ENCODE data around the gene ELOVL7. TPM values are rescaled to one million over a fixed set of nuclear protein-coding genes. Genes with fewer than 3 reads are reported as not detected.
A peak's percentile ranks its signal among the peaks of the same experiment; 100 is the strongest.

The ELOVL7 gene
- total RNA-seq, 2 experiments from 2014 or later = 0.34 to 0.38 TPM

DNA sequence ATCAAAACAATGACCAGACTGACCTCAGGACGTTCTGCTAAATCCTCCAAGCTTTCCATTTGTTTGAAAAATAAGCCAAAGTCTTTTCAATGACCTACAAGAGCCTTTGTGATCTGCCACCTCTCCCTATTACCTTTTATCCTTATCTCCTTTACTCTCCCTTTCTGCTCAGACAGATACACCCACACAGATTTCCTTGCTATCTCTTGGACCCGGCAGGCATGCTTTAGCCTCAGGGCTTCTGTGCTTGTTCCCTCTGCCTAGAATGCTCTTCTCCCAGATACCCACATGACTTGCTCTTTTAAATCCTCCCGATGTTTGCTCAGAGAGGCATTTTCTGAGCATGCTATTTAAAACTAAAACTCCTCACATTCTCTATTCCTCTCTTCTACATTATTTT is 8.9 kb upstream of the ELOVL7 start:
- H3K9me3 Mint-ChIP-seq = peaks cover 2% of the 10 kb centered on the region

DNA sequence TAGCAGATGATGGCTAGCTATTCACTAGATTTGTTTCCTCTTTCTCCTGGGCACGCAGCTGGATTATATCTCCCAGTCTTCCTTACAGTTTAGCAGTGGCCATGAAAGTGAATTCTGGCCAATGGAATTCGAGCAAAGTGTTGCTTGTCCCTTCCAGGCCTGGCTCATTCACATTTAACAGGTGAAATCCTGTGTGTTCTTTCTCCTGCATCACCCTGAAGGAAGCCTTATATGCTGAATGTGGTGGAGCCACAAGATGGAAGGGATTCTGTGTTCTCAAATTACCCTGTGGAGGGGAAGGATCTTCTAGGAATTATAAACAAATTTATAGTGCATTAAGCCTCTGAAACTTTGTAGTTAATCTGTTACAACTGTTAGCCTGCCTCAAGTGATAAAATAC is 8.2 kb upstream of the ELOVL7 start:
- no peak overlapping the region for H3K27ac Mint-ChIP-seq
- H3K36me3 Mint-ChIP-seq = no peaks in the 10 kb centered on the region
- H3K9me3 Mint-ChIP-seq = no peaks in the 10 kb centered on the region
- ChIA-PET CTCF (no interaction called here), POLR2A (no interaction called here)
- no peak for DNase-seq
- H3K4me3 Mint-ChIP-seq = no peak overlapping the region
- intact Hi-C loops (cut with micrococcal nuclease) = no loop called here
- H3K27me3 Mint-ChIP-seq = no peaks in the 10 kb centered on the region
- H3K4me1 Mint-ChIP-seq (ENCODE audit: low read depth) = no peaks in the 10 kb centered on the region

More for the DNA sequence above, 8.9 kb upstream of the ELOVL7 start:
- H3K36me3 Mint-ChIP-seq = peaks cover 3% of the 10 kb centered on the region
- no peaks in the 10 kb centered on the region for H3K4me1 Mint-ChIP-seq (ENCODE audit: low read depth)
- ChIA-PET CTCF (no interaction called here), POLR2A (no interaction called here)
- no peak for DNase-seq
- intact Hi-C loops (cut with micrococcal nuclease) = no loop called here
- no peak overlapping the region for H3K27ac Mint-ChIP-seq
- no peak overlapping the region for H3K4me3 Mint-ChIP-seq
- no peaks in the 10 kb centered on the region for H3K27me3 Mint-ChIP-seq

DNA sequence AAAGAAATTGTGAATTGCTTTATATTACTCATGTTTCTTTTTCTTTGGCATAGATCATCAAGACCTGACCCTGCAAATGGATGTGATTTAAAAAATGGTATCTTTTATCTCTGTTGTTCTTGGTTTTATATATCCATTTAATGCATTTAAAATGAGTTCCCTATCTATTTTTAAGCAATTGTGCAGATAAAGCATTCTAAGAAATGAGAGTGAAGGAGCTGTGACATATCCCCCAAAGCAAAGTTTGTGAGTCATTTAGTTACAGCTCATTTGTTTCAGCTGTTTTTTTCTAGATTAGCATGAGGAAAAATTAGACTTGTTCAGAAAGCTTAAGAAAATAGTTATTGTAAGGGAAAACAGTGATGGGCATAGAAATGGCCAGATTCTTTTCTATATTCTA is 7.6 kb upstream of the ELOVL7 start:
- POLR2A ChIA-PET = no interaction called here
- Mint-ChIP-seq H3K36me3 (no peaks in the 10 kb centered on the region), H3K4me1 (ENCODE audit: low read depth) (no peaks in the 10 kb centered on the region), H3K9me3 (no peaks in the 10 kb centered on the region), H3K4me3 (no peak overlapping the region), H3K27ac (no peak overlapping the region), H3K27me3 (peaks cover 1% of the 10 kb centered on the region)
- no peak for DNase-seq
- CTCF ChIA-PET = no interaction called here
- intact Hi-C loops (cut with micrococcal nuclease) = no loop called here

DNA sequence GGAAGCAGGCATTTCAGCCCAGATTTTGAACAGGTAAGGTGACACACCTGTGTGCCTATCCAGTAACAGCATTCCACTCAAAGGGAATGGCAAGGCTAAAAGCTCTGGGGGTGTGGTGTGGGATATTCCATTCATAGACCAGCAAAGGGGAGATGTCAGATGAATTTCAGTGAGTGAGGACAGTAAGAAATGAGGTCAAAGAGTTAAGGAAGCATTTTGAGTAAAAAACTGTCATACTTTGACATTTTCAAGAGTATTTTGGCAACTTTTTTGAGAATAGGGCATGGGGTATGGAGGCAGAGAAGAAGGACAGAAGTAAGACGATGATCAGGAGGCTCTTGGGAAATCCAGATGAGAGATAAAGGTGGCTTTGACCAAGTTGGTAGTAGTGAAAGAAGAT is 2.2 kb upstream of the ELOVL7 start:
- Mint-ChIP-seq H3K36me3 (no peaks in the 10 kb centered on the region), H3K27me3 (peaks cover 38% of the 10 kb centered on the region), H3K4me1 (ENCODE audit: low read depth) (peaks cover 11% of the 10 kb centered on the region), H3K4me3 (no peak overlapping the region), H3K27ac (no peak overlapping the region), H3K9me3 (no peaks in the 10 kb centered on the region)
- intact Hi-C loops (cut with micrococcal nuclease) = no loop called here
- CTCF ChIA-PET = no interaction called here
- POLR2A ChIA-PET = no interaction called here
- no peak for DNase-seq

DNA sequence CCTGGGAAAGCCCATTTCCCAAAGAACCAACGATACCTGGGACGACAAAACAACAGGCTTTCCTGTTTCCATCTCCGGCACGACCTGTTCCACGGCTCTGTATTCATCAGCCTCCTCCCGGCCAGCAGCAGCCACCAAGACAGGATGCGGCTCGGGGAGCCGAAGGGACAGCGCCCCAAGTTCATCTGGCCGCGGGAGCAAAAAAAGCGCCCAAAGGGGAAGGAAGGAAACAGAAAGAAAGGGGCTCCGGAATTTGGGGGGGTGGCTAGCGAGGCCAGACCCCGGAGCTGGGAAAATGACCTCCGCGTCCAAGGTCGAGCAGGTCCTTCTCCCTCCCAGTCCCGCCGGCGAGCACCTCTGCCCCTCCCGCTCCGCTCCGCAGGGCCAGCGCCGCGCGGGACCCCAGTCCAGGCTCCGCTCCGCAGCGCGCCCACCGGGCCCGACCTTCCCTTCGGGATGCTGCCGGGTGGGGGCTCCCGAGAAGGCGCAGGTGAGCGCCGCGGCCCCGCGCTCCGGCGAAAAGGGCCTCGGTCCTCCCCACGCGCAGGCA is 608 bp downstream of the ELOVL7 start:
- Mint-ChIP-seq H3K36me3 (no peaks in the 10 kb centered on the region), H3K27me3 (peaks cover 46% of the 10 kb centered on the region), H3K27ac (no peak overlapping the region), H3K4me1 (ENCODE audit: low read depth) (peaks cover 11% of the 10 kb centered on the region), H3K4me3 (peak overlapping the region; percentile 72), H3K9me3 (no peaks in the 10 kb centered on the region)
- ChIA-PET CTCF (no interaction called here), POLR2A (interaction anchor here (1.9 kb wide), 1 partner anchor 143 kb away, joined by 6 read pairs; the partner anchor contains the start of gene DEPDC1B)
- intact Hi-C loops (cut with micrococcal nuclease) = no loop called here
- DNase-seq = peak; percentile 27

DNA sequence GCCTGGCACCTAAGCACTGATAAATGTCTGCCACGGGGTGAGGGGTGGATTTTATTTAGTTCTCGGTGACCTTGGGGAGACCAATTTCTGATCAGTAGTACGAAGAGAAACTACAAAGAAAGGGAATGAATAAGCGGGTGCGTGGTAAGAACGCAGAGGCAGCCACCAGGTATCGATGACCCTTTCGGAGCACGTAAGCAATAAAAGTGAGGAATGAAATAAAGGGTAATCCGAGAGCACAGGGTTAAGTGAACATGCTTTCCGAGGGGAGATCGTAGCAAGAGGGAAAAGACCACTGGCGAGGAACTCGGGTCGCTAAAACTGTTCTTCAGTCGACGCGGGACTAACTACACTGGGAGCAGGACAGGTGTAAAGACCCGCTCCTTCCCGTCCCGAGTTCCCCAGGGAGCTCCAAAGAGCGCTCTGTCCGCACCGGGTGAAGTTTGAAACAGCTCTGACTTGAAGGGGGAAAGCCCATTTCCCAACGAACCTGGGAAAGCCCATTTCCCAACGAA is 1.1 kb downstream of the ELOVL7 start:
- POLR2A ChIA-PET = interaction anchor here (1.9 kb wide), 1 partner anchor 143 kb away, joined by 6 read pairs; the partner anchor contains the start of gene DEPDC1B
- H3K9me3 Mint-ChIP-seq = no peaks in the 10 kb centered on the region
- intact Hi-C loops (cut with micrococcal nuclease) = no loop called here

DNA sequence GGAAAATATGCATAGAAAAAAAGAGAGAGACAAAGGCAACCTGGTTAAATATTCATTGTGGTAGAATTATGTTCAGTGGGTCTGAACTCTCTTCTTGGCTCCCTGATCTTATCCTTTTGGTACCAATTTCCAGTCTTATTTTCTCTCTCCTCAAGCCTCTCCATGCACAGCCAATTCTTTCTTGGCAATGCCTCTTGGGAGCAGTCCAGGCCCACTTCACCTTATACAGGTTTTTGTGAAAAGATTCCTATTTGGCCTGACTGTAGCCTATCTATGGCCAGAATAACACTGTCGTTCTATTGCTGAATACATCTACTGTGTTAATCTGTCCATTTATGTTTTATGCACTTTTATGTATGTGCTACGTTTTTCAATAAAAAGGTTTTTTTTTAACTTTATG is 2.7 kb downstream of the ELOVL7 start:
- CTCF ChIA-PET = no interaction called here
- POLR2A ChIA-PET = no interaction called here
- intact Hi-C loops (cut with micrococcal nuclease) = no loop called here
- DNase-seq = no peak
- H3K27me3 Mint-ChIP-seq = peaks cover 42% of the 10 kb centered on the region
- no peaks in the 10 kb centered on the region for H3K36me3 Mint-ChIP-seq
- peaks cover 11% of the 10 kb centered on the region for H3K4me1 Mint-ChIP-seq (ENCODE audit: low read depth)
- H3K4me3 Mint-ChIP-seq = no peak overlapping the region
- H3K27ac Mint-ChIP-seq = no peak overlapping the region
- no peaks in the 10 kb centered on the region for H3K9me3 Mint-ChIP-seq

More for the DNA sequence above, 1.1 kb downstream of the ELOVL7 start:
- CTCF ChIA-PET = no interaction called here
- H3K27ac Mint-ChIP-seq = no peak overlapping the region
- H3K4me1 Mint-ChIP-seq (ENCODE audit: low read depth) = peaks cover 11% of the 10 kb centered on the region
- H3K27me3 Mint-ChIP-seq = peaks cover 46% of the 10 kb centered on the region
- peak overlapping the region; percentile 72 for H3K4me3 Mint-ChIP-seq
- no peak for DNase-seq
- H3K36me3 Mint-ChIP-seq = no peaks in the 10 kb centered on the region

DNA sequence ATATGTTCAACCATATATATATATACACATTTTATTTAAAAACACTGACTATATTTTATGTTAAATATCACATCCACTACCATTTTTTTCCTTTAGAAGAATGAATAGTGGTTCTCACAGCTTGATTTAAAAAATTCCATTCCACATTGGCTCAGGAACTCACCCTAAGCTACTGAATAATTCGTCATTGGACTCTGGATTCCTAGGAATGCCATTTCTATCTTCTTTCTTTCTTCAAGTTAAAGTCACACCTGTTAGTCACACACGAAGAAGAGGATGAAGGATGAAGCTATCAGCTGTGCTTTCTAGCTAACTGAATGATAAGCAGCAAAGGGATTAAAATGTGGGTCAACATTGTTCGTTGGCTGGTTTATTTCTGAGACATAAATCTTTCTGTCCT is 7.9 kb downstream of the ELOVL7 start:
- no peaks in the 10 kb centered on the region for H3K4me1 Mint-ChIP-seq (ENCODE audit: low read depth)
- CTCF ChIA-PET = no interaction called here
- POLR2A ChIA-PET = no interaction called here
- no peak overlapping the region for H3K27ac Mint-ChIP-seq
- no peak for DNase-seq
- H3K4me3 Mint-ChIP-seq = no peak overlapping the region
- H3K27me3 Mint-ChIP-seq = peaks cover 10% of the 10 kb centered on the region
- H3K9me3 Mint-ChIP-seq = no peaks in the 10 kb centered on the region
- no peaks in the 10 kb centered on the region for H3K36me3 Mint-ChIP-seq
- intact Hi-C loops (cut with micrococcal nuclease) = no loop called here

DNA sequence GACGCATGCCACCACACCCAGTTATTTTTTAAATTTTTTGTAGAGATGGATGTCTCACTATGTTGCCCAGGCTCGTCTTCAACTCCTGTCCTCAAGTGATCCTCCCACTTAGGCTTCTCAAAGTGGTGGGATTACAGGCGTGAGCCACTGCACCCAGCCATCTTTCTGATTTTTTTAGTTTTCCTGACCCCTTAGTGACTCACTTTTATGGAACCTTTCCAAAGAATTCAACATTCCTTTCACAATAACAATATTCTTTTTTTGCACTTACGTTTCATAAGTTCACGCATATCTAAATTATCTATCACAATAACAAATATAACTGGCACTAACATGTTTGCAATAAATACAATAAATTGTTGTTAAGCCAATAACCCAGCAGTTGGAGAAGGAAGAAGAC is 8.5 kb downstream of the ELOVL7 start:
- POLR2A ChIA-PET = no interaction called here
- H3K9me3 Mint-ChIP-seq = no peaks in the 10 kb centered on the region
- H3K36me3 Mint-ChIP-seq = no peaks in the 10 kb centered on the region
- intact Hi-C loops (cut with micrococcal nuclease) = no loop called here
- H3K4me3 Mint-ChIP-seq = no peak overlapping the region
- peaks cover 10% of the 10 kb centered on the region for H3K27me3 Mint-ChIP-seq
- H3K4me1 Mint-ChIP-seq (ENCODE audit: low read depth) = peaks cover 2% of the 10 kb centered on the region
- DNase-seq = no peak
- H3K27ac Mint-ChIP-seq = no peak overlapping the region
- CTCF ChIA-PET = no interaction called here

DNA sequence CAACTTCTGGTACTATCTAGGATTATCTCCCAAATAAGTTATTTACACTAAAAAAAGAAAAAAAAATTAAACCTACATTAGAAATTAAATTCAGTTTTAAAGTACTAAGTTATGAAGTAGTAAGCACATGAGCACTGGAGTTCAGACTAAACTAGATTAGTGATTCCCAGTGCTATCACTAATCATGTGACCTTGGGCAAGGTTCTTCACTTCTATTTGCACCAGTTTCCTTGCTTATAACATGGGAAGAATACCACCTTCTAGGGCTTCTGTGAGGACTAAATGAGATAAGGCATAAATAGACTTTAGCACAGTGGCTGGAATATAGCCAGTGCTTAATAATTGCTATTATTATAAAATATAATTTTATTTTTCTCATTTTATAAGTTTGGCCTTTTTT is 10.5 kb downstream of the ELOVL7 start:
- Mint-ChIP-seq H3K4me3 (no peak overlapping the region), H3K36me3 (no peaks in the 10 kb centered on the region), H3K9me3 (no peaks in the 10 kb centered on the region), H3K27ac (no peak overlapping the region), H3K27me3 (peaks cover 2% of the 10 kb centered on the region), H3K4me1 (ENCODE audit: low read depth) (peaks cover 8% of the 10 kb centered on the region)
- DNase-seq = no peak
- ChIA-PET POLR2A (no interaction called here), CTCF (interaction anchor here (0.7 kb wide), 1 partner anchor 985 kb away, joined by 5 read pairs; no protein-coding TSS in a partner anchor)
- intact Hi-C loops (cut with micrococcal nuclease) = no loop called here

DNA sequence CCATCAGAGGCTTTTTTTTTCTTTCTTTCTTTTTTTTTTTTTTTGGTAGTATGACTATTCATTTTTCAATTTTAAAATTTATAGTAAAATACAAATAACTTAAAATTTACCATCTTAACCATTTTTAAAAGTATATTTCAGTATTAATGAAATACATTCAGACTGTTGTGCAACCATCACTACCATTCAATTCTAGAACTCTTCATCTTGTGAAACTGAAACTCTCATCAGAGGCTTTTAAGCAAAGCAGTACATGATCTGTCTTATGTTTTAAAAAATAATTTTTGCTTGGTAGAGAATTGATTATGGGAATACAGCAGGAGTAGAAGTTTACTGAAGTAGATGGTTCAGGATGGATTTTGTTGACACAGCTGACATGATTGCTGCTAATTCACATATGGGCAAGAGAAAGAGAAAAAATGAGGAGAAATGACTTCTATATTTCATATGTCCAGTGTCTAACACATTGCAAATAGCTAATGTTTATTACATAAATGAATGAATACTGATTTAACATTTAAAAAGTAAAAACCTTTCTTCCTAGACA is 13.4 kb downstream of the ELOVL7 start:
- H3K27ac Mint-ChIP-seq = no peak overlapping the region
- no peak overlapping the region for H3K4me3 Mint-ChIP-seq
- CTCF ChIA-PET = no interaction called here
- no peaks in the 10 kb centered on the region for H3K9me3 Mint-ChIP-seq
- no peak for DNase-seq
- peaks cover 8% of the 10 kb centered on the region for H3K4me1 Mint-ChIP-seq (ENCODE audit: low read depth)
- H3K27me3 Mint-ChIP-seq = peaks cover 1% of the 10 kb centered on the region
- POLR2A ChIA-PET = no interaction called here
- no peaks in the 10 kb centered on the region for H3K36me3 Mint-ChIP-seq
- intact Hi-C loops (cut with micrococcal nuclease) = no loop called here

DNA sequence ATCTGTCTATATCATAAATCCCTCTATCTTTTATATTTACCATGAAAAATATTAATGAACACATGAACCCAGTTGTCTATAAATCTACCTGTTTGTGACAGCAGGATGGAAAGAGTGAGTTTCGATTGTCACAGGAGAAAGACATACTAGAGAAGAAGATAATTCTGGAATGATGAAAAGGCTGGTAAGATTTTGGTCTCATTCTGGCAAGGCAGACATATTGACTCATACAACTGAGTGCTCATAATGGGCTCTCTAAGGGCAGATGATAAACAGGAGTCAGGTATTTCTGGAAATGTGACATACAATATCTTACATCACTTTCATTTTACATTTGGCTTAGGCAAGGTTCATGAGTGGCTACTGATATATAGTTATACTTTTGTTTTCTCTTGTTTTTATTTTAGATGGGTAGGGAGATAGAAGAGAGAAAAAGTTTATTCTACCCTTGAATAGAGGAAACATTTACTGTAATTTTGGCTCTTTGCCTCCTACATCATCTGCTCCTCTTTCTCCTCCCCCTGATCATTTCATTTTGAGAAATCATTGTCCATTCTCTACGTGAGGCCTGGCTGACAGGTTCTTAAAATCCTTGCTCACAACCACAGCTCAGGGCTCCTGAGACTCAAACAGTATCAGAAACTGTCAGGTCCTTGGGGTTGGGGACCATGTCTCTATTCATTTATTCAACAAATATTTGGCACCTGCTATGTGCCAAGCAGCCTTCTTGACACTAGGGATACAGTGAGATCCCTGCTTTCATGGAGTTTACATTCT is 14.4 kb downstream of the ELOVL7 start:
- Mint-ChIP-seq H3K4me3 (no peak overlapping the region), H3K27ac (peak overlapping the region; percentile 30), H3K36me3 (no peaks in the 10 kb centered on the region), H3K9me3 (no peaks in the 10 kb centered on the region), H3K27me3 (no peaks in the 10 kb centered on the region), H3K4me1 (ENCODE audit: low read depth) (peaks cover 8% of the 10 kb centered on the region)
- ChIA-PET CTCF (no interaction called here), POLR2A (no interaction called here)
- no peak for DNase-seq
- intact Hi-C loops (cut with micrococcal nuclease) = no loop called here

DNA sequence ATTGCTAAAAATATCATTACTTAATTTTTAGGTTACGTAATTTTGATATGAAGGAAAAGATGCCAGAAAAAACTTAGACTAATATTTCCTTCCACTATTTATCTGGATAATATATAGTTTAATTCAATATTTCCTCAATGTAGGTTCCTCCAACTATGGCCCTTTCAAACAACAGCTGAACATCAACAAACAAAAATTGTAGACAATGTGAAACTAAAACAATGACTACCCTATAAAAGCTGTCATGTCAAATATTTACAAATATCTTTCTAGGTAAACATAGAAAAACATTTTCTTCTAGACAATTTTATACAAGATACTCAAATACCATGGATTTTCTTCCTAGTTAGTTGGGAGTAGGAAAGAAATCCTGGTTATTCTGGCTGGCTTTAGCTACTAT is 16.9 kb downstream of the ELOVL7 start:
- Mint-ChIP-seq H3K36me3 (no peaks in the 10 kb centered on the region), H3K27ac (no peak overlapping the region), H3K9me3 (no peaks in the 10 kb centered on the region), H3K27me3 (no peaks in the 10 kb centered on the region), H3K4me3 (no peak overlapping the region), H3K4me1 (ENCODE audit: low read depth) (peaks cover 8% of the 10 kb centered on the region)
- intact Hi-C loops (cut with micrococcal nuclease) = no loop called here
- POLR2A ChIA-PET = no interaction called here
- CTCF ChIA-PET = no interaction called here
- no peak for DNase-seq
